HG02763 (cell line): ENCODE data around the gene PLD3.
"Not testable (repeated sequence)": the region's sequence is repeated elsewhere in the genome, so short reads cannot be mapped to it uniquely, and the experiment has no call there.

Experiments
- ATAC-seq: cut with Tn5 transposase; IDR thresholded peaks from one replicate; pipeline ENCODE4 v1.9.1; 2021; ENCODE audit warnings: mild to moderate bottlenecking, moderate library complexity; ENCODE audit not compliant: unreplicated experiment

PLD3 gene

DNA sequence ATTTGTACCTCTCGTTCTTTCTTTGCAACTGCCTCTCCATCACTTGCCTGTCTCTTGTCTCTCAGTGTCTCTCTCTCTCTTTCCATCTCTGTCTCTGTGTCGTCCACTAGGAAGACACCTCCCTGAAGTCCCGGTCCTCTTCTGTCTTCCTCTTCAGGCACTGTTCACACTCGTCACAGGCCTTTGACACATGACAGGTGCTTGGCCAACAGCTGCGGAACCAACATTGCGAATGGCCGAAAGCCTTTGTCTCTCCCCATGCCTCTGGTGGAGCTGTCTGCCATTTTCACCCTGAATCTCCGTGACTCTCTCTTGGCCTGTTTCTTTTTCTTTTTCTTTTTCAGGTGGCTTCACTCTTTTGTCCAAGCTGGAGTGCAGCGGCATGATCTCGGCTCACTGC, 38.7 kb downstream of the PLD3 start:
- ATAC-seq: no peak

DNA sequence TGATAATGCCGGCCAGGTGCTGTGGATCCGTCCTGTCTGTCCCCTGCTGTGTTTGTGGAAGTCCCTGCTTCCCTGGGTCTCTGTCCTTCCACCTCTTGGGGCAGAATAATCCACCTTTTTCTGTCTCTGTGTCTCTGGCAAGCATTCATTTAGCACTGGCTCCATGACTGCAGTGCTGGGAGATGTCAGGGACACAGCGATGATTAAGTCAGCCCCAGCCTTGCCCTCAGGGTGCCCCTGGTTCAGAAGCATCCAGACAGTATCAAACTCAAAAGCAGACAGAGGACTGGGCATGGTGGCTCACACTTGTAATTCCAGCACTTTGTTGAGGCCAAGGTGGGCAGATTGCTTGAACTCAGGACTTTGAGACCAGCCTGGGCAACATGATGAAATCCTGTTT, 40.0 kb downstream of the PLD3 start:
- ATAC-seq: no peak

DNA sequence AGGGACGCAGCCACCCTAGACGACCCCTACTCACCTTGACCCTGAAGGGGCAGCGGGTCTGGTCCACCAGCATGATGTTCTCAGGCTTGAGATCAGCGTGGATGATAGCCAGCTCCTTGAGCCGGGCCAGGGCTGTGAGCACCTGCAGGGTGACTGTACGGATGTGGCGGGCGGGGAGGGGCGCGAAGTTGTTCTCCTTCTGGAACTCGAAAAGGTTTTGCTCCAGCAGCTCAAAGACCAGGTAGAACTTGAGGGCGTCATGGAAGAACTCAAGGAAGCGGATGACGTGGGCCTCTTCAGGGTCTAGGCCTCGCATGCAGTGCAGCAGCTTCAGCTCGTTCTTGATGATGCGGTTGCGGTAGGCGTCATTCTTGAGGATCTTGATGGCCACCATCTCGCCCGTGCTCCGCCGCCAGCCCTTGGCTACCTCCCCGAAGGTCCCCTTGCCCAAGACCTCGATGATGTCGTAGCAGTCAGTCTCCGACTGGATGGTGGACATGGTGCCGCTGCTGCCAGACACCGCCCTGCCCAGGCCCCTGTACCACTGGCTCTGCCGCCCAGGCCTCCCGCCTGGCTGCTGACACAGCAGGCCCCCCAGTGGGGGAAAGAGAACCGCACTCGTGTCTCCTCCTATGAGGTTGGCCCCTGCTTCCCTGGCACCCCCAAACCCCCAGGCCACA, 41.0 kb downstream of the PLD3 start:
- no peak for ATAC-seq

DNA sequence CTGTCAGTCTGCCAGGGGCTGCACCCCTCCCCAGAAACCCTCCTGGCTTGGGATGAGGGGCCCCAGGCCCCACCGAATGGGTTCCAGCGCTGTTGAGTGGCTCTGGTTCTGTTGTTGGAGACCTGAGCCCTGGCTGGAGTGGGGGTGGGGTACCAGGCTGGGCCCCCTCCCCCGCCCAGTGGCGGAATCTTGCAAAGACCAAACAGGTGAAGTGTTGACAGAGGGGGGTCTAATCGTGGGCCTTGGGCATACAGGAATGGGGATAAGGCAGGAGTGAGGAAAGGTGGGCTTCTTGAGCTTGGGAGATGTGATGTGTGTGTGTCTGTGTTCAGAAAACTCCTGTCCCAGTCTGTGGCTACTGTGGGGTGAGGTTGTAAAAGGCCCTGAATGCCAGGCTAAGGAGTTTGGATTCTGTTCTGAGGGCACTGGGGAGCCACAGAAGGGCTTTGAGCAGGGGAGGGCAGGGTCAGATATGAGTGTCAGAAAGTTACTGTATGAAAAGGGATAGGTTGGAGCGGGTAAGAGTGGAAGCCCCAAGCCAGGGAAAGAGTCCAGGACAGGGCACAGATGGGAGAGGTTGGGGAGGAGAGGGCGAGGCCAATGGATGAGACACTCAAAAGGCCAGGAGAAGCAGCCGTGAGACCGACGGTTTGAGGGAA, 41.7 kb downstream of the PLD3 start, which contains the start of gene HIPK4:
Gene HIPK4, minus strand, starts transcription at position 98 of the 659 bp plus-strand sequence. CDS start 279 bp downstream, outside the sequence.
- no peak for ATAC-seq

DNA sequence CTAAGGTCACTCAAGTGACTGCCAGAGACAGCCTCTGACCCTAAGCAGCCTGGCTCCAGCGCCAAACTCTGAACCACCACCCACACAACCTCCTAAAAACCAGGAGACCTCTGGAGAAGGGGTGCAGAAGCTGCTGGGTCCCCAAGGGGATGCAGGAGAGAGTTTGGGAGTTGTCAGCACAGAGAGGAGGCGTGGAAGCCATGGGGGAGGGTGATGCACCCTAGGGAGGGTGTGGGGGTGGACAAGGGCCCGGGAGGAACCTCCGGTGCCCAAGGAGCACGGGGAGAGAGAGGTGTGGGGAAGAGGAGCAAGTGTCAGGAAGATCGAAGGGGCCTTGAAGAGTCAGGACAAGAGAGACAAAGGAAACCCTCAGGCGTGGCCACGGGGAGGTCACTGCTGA, 43.6 kb downstream of the PLD3 start:
- ATAC-seq: no peak

DNA sequence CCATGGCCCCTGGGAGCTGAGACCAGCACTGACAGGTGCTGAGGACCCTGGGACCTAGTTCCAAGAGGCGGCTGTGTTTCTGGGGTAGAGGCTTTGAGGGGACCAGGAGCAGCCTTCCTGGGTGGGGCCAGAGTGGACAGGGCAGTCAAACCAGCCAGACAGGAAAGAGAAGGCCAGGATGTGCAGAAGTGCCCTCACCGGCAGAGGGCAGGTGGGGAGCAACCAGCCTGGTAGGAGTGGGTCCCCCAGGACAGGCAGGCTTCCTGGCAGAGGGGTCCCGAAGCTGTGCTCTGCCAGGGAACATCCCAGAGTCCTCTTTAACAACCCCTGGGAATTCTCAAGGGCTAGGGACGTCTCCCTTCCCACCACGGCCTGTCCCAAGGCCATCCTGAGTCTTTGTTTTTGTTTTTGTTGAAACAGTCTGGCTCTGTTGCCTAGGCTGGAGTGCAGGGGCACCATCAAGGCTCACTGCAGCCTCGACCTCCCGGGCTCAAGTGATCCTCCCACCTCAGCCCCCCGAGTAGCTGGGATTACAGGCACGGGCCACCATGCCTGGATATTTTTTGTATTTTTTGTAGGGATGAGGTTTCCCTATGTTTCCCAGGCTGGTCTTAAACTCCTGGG, 44.5 kb downstream of the PLD3 start:
- no peak for ATAC-seq

DNA sequence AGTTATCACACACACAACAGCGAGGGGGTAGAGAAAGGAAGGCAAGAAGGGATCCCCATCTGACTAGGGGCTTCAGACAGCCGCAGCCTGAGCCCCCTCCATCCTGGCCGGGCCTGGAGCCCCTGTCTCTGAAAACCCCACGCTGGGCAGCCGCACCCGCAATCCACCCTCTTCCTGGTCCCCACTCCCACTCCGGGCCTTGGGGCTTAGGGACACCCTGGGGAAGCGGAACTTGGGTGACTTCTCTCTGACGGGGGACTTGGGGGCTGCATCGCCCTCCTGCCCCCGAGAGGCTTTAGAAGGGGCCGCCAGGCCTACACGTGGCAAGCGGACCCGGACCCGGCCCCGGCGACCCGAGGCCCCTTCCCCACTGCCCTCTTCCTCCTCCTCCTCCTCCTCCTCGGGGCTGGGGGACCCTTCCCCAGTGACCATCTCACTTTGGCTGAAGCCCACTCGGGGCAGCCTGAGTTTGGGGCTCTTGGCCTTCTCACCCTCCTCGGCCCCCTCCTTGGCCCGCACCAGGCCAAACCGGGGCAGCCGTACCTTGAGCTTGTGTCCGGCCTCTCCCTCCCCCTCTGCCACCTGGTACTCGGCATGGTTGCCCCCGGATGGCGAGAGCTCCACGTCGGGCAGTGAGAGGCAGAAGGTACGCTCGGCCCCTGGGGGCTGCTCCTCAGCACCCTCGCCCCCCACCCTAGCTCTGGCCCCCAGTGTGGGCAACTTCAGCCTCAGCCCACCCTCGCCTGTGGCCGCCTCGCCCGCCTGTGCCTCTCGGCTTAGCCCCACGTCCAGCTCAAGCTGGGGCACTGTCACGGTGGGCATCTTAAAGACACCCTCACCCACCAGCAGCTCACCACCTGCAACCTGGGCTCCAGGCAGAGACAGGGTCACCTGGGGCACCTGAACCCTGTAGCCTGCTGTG, 45.7 kb downstream of the PLD3 start:
- ATAC-seq: no peak

DNA sequence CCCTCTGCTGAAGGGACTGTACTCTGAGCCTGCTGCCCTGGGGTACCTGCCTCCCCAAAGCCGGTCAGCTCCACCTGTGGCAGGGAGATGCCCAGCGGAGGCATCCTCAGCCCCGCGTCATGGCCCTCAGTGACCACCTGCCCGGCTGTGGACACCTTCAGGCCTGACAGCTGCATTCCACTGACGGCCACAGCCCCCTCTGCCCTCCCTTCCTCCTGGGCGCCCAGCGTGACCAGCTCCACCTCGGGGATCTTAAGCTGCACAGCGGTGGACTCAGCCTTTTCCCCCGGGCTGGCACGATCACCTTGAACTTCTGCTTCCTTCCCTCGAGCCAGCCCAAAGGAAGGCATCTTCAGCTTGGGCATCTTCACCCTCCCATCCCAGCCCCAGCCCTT, 46.3 kb downstream of the PLD3 start:
- no peak for ATAC-seq

DNA sequence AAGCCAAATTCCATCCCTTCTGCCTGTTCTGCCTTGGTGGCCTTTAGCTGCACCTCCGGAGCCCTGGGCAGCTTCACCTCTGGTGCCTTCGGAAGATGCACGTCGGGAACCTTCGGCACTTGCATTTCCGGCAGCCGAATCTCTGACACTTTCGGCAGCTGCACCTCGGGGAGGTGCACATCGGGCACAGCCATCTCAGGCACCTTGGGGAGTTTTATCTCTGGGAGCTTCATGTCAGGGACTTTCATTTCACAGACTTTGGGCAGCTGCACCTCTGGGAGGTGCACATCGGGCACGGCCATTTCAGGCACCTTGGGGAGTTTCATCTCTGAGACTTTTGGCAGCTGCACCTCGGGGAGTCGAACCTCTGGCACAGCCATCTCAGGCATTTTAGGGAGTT, 47.5 kb downstream of the PLD3 start:
- ATAC-seq: no peak

DNA sequence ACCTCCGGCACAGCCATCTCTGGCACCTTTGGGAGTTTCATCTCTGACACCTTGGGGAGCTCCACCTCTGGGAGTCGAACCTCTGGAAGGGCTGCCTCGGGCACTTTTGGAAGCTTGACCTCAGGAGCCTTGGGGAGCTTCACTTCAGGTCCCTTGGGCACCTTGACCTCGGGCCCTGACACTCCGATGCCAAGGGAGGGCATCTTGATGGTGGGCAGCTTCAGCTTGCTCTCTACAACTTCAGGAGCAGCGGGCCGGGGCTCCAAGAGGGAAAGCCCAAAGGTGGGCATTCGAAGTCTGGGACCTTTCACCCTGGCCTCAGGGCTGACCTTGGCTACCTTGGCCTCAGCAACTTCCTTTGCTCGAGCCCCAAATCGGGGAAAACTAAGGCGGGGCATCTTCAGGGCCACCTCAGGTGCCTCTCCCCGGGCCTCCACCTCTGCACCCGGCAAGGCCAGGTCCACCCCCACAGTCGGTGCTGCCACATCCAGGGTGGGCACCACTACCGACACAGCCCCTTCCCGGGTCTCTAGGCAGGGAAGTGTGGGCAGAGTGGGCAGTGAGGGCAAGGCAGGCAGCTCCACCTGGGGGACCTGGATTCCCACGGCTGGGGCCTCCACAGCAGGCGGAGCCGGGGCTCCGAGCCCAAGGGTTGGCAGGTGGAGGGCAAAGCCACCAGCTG, 48.5 kb downstream of the PLD3 start:
- ATAC-seq: no peak

DNA sequence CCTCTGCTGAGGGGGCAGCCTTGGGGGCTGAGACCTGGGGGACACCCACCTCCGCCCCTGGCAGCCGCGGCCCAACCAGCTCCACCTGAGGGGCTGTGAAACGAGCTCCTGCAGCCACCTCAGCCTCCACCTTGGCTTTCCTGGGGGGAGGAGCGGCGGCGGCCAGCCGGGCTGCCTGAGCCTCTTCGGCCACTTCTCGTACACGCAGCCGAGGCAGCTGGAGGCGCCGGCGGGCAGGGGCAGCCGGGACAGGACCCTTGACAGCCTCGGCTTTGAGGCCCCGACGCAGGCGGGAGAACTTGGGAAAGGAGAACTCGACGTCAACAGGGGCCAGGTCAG, 49.0 kb downstream of the PLD3 start:
- ATAC-seq: no peak

DNA sequence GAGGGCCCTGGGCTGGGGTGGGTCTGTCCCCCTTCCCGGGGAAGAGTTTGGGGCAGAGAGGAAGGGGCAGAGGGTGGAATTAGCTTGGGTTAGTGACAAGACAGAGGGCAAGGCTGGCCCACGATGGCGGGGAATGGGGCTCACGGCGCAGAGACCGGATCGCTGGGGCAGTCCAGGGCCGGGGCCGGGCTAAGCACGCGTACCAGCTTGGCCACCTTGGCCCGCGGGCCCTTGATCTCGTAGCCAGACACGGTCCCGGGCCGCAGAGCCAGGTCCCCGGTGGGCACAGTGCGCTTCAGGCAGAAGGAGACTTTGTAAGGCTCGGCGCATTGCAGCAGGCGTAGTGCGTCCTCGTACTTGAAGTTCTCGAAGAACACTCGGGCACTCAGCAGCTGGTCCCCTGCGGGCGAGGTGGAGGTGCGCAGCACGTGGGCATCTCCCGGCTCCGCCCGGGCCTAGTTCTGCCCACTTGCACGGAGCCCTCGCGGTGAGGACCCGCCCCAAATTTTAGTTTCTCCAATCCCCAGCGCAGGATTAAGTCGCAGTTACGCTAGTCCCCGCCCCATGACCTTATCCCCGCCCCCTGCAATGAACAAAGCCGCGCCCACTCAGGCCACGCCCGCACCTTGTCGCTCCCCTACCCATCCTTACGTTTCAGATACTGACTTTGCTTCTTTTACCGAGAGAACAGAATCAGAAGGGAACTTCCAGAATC, 50.1 kb downstream of the PLD3 start:
- no peak for ATAC-seq

DNA sequence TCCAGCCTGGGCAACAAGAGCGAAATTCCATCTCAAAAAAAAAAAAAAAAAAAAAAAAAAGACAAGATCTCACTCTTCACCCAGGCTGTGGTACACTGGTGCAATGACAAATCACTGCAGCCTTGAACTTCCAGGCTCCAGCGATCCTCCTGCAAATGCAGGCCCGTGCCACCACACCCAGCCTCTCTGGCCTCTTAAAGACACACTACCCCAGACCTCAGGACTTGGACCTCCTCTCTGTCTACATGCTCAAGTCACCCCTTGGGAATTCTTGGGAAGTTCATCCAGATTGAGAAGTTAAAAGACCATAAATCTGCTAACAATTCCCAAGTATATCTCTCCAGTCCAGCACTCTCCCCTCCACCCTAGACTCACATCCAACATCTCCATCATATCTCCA, 52.1 kb downstream of the PLD3 start:
- ATAC-seq: no peak

DNA sequence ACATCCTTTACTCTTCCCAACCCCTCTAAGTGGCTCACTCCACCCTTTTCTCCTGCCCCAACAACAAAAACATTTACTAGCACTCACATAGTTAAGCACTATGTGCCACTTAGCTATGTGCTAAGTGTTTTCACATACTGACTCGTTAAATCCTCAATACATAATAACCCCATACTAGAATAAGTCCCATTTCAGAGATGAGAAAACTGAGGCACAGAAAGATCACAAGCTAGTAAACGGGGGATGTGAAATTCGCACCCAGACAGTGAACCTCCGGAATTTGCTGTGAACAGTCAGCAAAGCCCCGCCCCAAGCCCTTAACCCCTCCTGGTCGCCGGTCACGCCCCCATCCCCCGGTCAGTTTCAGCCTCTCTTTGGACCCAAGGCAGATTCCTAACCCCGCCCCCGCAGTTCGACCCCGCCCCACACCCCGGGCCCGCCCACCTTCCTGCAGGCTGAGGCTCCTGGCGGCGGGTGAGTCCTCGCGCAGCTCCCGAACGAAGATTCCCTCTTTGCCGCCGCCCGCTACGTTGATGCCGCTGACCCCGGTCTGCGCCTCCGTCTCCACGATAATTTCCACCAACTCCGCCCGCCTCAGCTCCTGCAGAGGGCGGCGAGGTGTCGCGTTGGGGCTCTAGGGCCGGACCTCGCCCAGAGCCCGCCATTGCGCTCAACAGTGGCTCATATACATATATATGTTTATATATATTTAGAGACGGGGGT, 54.9 kb downstream of the PLD3 start:
- ATAC-seq: peak; percentile 68

DNA sequence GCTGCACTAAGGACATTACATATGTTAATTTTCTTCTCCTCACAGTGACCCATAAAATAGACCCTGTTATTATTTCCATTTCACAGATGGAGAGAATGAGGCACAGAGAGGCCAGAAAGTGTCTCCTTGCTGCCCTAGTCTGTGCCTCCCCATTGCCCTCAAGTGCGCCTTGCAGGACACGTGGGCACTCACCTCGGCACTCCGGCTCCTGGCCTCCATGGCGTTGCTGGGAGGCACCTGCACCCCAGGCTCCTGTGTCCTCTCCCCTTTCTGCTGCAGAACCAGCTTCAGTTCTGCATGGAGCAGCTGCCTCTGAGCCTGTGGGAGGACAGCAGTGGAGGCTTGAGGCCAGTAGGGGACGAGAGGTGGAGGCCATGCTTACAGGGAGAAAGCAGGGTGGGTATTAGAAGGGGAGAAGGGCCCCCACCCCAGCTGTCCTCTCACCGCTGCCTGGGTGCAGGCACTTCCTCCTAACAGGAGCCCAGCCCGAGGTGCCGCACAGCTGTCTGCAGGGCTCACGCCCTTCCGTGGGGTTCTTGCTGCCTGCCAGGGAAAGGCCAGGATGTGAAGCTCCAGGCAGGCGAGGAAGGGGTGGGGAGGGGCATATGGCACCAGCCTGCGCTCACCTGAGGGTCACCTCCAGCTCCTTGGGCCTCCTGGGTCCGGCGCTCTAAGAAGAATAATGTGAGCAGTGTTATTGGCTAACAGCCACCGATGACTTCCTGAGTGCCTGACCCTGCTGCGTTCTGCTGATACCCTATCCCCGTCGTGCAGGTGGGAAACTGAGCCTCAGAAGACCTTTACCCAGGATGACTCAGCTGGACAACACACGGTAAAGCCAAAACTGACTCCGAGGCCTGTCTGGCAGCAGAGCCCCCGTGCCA, 59.5 kb downstream of the PLD3 start:
- ATAC-seq: no peak

DNA sequence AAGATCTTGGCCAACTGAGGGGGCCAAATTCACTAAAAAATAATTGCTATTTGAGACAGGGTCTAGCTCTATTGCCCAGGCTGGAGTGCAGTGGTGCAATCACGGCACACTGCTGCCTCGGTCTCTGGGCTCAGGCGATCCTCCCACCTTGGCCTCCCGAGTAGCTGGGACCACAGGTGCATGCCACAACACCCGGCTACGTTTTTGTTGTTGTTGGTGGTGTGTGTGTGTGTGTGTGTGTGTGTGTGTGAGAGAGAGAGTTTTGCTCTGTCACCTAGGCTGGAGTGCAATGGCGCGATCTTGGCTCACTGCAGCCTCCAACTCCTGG, 60.1 kb downstream of the PLD3 start:
- ATAC-seq: not testable (repeated sequence)

DNA sequence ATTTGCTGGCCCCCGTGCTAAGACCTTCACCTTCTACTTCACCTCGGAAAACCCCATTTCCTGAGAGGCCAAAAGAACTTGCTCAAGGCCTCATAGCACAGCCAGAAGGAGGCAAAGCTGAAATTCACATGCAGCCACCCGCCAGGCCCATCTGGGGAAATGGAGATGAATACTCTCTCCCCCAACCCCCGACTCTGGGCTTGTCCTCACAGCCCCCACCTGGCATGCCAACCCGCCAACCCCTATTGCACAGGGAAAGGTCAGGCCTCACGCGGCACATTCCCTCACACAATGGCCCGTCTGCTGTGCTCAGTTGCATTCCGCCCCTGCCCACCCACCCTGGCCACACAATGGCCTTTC, 61.5 kb downstream of the PLD3 start:
- no peak for ATAC-seq

DNA sequence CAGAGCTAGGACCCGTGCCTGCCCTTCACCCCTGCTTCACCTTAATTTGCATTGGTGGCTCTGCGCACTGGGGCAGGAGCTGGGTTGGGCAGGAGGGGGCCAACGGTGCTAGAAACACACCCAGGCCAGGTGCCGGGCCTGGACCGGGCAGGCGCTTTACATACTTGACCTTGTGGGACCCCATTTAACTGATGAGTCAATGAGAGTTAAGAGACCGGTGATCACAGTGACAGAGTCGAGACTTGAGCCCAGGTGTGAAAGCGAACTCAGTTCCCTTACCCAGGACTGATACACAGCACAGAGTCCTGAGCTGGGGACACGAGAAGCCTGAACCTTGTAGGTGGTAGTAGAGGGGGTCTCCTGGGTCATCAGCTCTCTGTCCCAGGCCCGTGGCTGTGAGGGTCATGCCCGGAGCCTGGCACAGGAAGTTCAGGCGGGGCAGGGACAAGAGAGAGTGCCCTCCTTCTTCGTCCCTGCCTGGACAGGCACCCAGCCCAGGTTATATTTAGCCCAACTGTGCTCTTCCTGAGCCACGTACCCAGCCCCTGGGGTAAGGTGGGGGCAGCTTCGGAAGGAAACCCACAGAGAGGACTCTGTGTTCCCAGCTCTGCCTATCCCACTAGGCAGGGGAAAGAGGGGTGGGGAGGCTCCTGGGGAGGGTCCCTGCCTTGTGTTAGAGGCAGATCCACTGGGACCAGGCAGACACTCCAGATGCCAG, 62.8 kb downstream of the PLD3 start:
- ATAC-seq: no peak
